WERI-Rb-1 (cell line): Measurements from ENCODE around the gene FCHO2.

Experiments
- DNase-seq: peaks from one replicate; pipeline ENCODE4 v3.0.0-alpha.2; 2020
- H3K27ac ChIP-seq: fragments of 250-450 bp; sonication (Bioruptor Pico); 2 replicates; pipeline ENCODE4 v1.5.1; 2020; ENCODE audit warnings: mild to moderate bottlenecking, moderate library complexity
- H3K27me3 ChIP-seq: fragments of 250-450 bp; sonication (Bioruptor Pico); 2 replicates; pipeline ENCODE4 v1.5.1; 2021; ENCODE audit warnings: mild to moderate bottlenecking, low read depth, moderate library complexity; ENCODE audit not compliant: insufficient read depth, severe bottlenecking
- H3K36me3 ChIP-seq: fragments of 250-450 bp; sonication (Bioruptor Pico); 2 replicates; pipeline ENCODE4 v1.5.1; 2020; ENCODE audit warnings: mild to moderate bottlenecking, moderate library complexity
- H3K4me3 ChIP-seq: 2 replicates; pipeline ENCODE4 v1.5.1; 2011; ENCODE audit warnings: low read depth, mild to moderate bottlenecking, control low read depth, low read length
- H3K9me3 ChIP-seq: fragments of 250-450 bp; sonication (Bioruptor Pico); 2 replicates; pipeline ENCODE4 v1.5.1; 2021; ENCODE audit warnings: mild to moderate bottlenecking, moderate library complexity; ENCODE audit not compliant: severe bottlenecking
- CTCF ChIP-seq: IDR thresholded peaks from 2 replicates; pipeline ENCODE4 v1.5.1; 2011; ENCODE audit warnings: low read depth, mild to moderate bottlenecking, control low read depth, inconsistent platforms, low read length

The FCHO2 gene

GRCh38 chr5:73117088-73117740 is 161.4 kb downstream of the FCHO2 start:
- H3K36me3 ChIP-seq = no peaks in the 10 kb centered on the region
- H3K9me3 ChIP-seq = no peaks in the 10 kb centered on the region
- H3K27me3 ChIP-seq = no peaks in the 10 kb centered on the region
- no peak overlapping the region for H3K4me3 ChIP-seq
- H3K27ac ChIP-seq = no peak overlapping the region
- no peak for DNase-seq
- no peak for TF ChIP-seq CTCF

- TF ChIP-seq CTCF = no peak
- Histone ChIP-seq H3K27ac (no peak overlapping the region), H3K4me3 (no peak overlapping the region), H3K9me3 (no peaks in the 10 kb centered on the region), H3K36me3 (no peaks in the 10 kb centered on the region), H3K27me3 (no peaks in the 10 kb centered on the region)
- no peak for DNase-seq
Observed at GRCh38 chr5:73118391-73118973, 162.6 kb downstream of the FCHO2 start.

GRCh38 chr5:73119451-73120157 is 163.8 kb downstream of the FCHO2 start:
- Histone ChIP-seq H3K9me3 (no peaks in the 10 kb centered on the region), H3K36me3 (no peaks in the 10 kb centered on the region), H3K27me3 (no peaks in the 10 kb centered on the region), H3K27ac (no peak overlapping the region), H3K4me3 (no peak overlapping the region)
- DNase-seq = no peak
- no peak for TF ChIP-seq CTCF

- peak within 1 kb of the TSS; percentile 38 for H3K4me3 ChIP-seq
- no peak within 1 kb of the TSS for H3K27ac ChIP-seq
- DNase-seq = no peak
Observed at GRCh38 chr5:73120222-73121118, 164.6 kb downstream of the FCHO2 start, which contains the start of gene TMEM171. Gene TMEM171, plus strand, starts transcription at chr5:73120575. Its CDS starts 2,799 bp downstream, at chr5:73123374.

More at GRCh38 chr5:73120222-73121118, 164.6 kb downstream of the FCHO2 start, which contains the start of gene TMEM171:
- TF ChIP-seq CTCF = no peak
- Histone ChIP-seq H3K27me3 (no peaks in the 10 kb centered on the region), H3K36me3 (no peaks in the 10 kb centered on the region), H3K9me3 (no peaks in the 10 kb centered on the region)
